Measurements from ENCODE around the gene SHCBP1. TPM values are rescaled to one million over a fixed set of nuclear protein-coding genes. Genes with fewer than 3 reads are reported as not detected.

SHCBP1 gene
- total RNA-seq (1 to 10 TPM in 1 of 2 experiments, under 1 TPM in 1; 0.69 to 1.1 TPM), total RNA-seq (0 to 118 (median 1.1) reads per million in 172 experiments)
- 0.94 TPM for polyA plus RNA-seq (2013, experiment 1 of 2)
- polyA plus RNA-seq (2013, experiment 2 of 2), result 2.1 TPM

DNA sequence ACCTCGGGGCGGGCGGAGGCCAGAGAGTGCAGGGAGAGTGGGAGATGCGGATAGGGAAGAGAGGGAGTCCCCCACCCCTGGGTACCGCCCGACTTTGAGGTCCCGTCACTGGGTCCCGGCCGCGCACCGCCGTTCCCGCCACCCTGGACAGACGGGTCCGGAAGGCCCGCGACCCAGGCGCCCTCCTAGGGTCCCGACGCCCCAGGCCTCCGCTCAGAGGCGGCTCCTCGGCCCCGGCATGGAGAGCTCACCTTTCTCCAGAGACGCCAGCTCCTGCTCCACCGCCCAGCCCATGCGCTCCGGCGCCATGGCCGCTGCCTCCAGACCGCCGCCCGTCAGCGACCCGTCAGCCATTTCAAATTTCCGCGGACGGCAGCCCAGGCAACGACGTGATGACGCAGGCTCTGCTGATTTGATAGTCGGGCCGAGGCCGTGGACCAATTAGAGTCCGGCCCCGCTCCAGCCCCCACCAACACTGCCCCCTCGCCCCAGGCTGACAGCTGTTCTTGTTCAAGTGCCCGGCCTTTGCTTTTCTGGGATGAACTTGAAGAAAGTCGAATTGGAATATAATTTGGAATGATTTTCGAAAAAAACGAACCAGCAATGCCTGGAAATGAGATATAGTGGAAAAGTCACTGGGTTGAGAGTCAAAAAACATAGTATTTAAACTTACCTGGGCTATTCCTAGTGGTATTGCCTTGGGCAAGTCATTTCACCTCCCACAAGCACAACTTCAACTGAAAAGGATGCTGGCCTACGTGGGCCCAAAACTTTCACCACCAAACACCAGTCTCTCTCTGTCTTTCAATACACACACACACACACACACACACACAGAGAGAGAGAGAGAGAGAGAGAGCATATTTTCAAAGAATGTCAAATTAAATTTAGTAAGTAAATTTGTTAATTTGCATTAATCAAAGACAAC lies at the start of gene SHCBP1:
Gene SHCBP1 (minus strand): TSS at position 374 of the 928 bp plus-strand sequence. CDS start 20 bp downstream, at position 354.
- peak within 1 kb of the TSS; percentile 83 for H3K4me3 Mint-ChIP-seq
- intact Hi-C loops (cut with DNase I, micrococcal nuclease), result no loop called here
- CTCF ChIA-PET, result no interaction called here
- no peaks in the 10 kb centered on the region for H3K9me3 Mint-ChIP-seq
- DNase-seq, result peak; percentile 23 to 80 (median 43)
- Histone ChIP-seq H3K27me3 (ENCODE audit: control insufficient read depth in 1 of 2, insufficient read depth in 2 of 2, low read length in 2 of 2) (no peaks in the 10 kb centered on the region), H3K9me3 (ENCODE audit: control insufficient read depth in 1 of 2, insufficient read depth in 1 of 2, low read length in 2 of 2) (no peaks in the 10 kb centered on the region), H3K4me1 (ENCODE audit: insufficient read depth, low read length) (peaks cover 10% of the 10 kb centered on the region), H3K4me3 (ENCODE audit: low read length) (peak within 1 kb of the TSS; percentile 57), H3K27ac (ENCODE audit: low read depth in 1 of 2, low read length in 2 of 2) (no peak within 1 kb of the TSS), H3K36me3 (ENCODE audit: insufficient read depth, low read length) (no peaks in the 10 kb centered on the region)
- no peaks in the 10 kb centered on the region for H3K36me3 Mint-ChIP-seq (ENCODE audit: low read depth)
- POLR2A ChIA-PET, result no interaction called here
- peak; percentile 79 for ATAC-seq (ENCODE audit: poor library complexity)
- peak within 1 kb of the TSS; percentile 13 for H3K27ac Mint-ChIP-seq
- peaks cover 16% of the 10 kb centered on the region for H3K4me1 Mint-ChIP-seq (ENCODE audit: low read depth)
- peaks cover 4% of the 10 kb centered on the region for H3K27me3 Mint-ChIP-seq
- no peak for TF ChIP-seq CTCF (IDR thresholded peaks at IDR 0.05)

GRCh38 chr16:46662123-46662522 lies 40.9 kb upstream of the SHCBP1 start:
- no peaks in the 10 kb centered on the region for H3K27me3 Mint-ChIP-seq
- H3K4me1 Mint-ChIP-seq (ENCODE audit: low read depth), result no peaks in the 10 kb centered on the region
- intact Hi-C loops (cut with DNase I, micrococcal nuclease), result no loop called here
- H3K36me3 Mint-ChIP-seq (ENCODE audit: low read depth), result peaks cover 75% of the 10 kb centered on the region
- H3K9me3 Mint-ChIP-seq, result no peaks in the 10 kb centered on the region
- TF ChIP-seq CTCF (IDR thresholded peaks at IDR 0.05), result no peak
- peaks cover 55% of the 10 kb centered on the region for H3K36me3 ChIP-seq (ENCODE audit: insufficient read depth, low read length)
- H3K4me1 ChIP-seq (ENCODE audit: insufficient read depth, low read length), result peaks cover 4% of the 10 kb centered on the region
- H3K27ac Mint-ChIP-seq, result no peak overlapping the region
- ChIA-PET POLR2A (no interaction called here), CTCF (interaction anchor here (1.0 kb wide), 1 partner anchor 12 kb away, joined by 4 read pairs; no protein-coding TSS in a partner anchor)
- no peak overlapping the region for H3K27ac ChIP-seq (ENCODE audit: low read depth in 1 of 2, low read length in 2 of 2)
- ATAC-seq (ENCODE audit: poor library complexity), result no peak
- no peak overlapping the region for H3K4me3 Mint-ChIP-seq
- no peak overlapping the region for H3K4me3 ChIP-seq (ENCODE audit: low read length)
- H3K27me3 ChIP-seq (ENCODE audit: control insufficient read depth in 1 of 2, insufficient read depth in 2 of 2, low read length in 2 of 2), result no peaks in the 10 kb centered on the region
- DNase-seq, result no peak
- H3K9me3 ChIP-seq (ENCODE audit: control insufficient read depth in 1 of 2, insufficient read depth in 1 of 2, low read length in 2 of 2), result no peaks in the 10 kb centered on the region

DNA sequence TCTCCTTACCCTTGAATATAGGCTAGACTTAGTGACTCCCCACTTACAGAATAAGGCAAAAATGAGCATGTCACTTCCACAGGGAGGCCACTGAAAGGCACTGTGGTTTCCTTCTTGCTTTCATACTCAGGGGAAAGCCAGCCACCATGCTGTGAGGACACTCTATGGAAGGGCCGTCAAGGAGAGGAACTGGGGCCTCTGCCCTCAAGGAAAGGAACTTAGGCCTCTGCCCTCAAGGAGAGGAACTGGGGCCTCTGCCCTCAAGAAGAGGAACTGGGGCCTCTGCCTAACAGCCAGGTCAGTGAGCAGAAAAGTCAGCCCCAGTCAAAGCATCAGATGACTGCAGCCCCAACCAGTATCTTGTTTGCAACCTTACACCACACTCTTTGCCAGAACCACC lies 37.7 kb upstream of the SHCBP1 start:
- Histone ChIP-seq H3K4me1 (ENCODE audit: insufficient read depth, low read length) (peaks cover 4% of the 10 kb centered on the region), H3K4me3 (ENCODE audit: low read length) (no peak overlapping the region), H3K36me3 (ENCODE audit: insufficient read depth, low read length) (peaks cover 36% of the 10 kb centered on the region), H3K27ac (ENCODE audit: low read depth in 1 of 2, low read length in 2 of 2) (no peak overlapping the region), H3K9me3 (ENCODE audit: control insufficient read depth in 1 of 2, insufficient read depth in 1 of 2, low read length in 2 of 2) (no peaks in the 10 kb centered on the region), H3K27me3 (ENCODE audit: control insufficient read depth in 1 of 2, insufficient read depth in 2 of 2, low read length in 2 of 2) (no peaks in the 10 kb centered on the region)
- ATAC-seq (ENCODE audit: poor library complexity) (peak; percentile 44), DNase-seq (peak in 4 of 14 experiments; percentile 3 to 63 (median 46))
- no peak for TF ChIP-seq CTCF (IDR thresholded peaks at IDR 0.05)
- POLR2A ChIA-PET, result no interaction called here
- CTCF ChIA-PET, result no interaction called here
- H3K36me3 Mint-ChIP-seq (ENCODE audit: low read depth), result peaks cover 57% of the 10 kb centered on the region
- no peaks in the 10 kb centered on the region for H3K4me1 Mint-ChIP-seq (ENCODE audit: low read depth)
- H3K4me3 Mint-ChIP-seq, result no peak overlapping the region
- intact Hi-C loops (cut with DNase I, micrococcal nuclease), result no loop called here
- H3K27me3 Mint-ChIP-seq, result no peaks in the 10 kb centered on the region
- peak overlapping the region; percentile 55 for H3K27ac Mint-ChIP-seq
- H3K9me3 Mint-ChIP-seq, result no peaks in the 10 kb centered on the region
